Activated CD4-positive, alpha-beta T cell treated with anti-CD3 and anti-CD28 coated beads, Interleukin-2, amount 50 U/mL, for 24 hours (primary cell): ENCODE measurements around the gene PIMREG.

Experiments
- DNase-seq, 2 donors: peaks; one replicate each; pipeline ENCODE4 v3.0.0-alpha.2; 2020; ENCODE audit warnings: low read depth in 1 of 2, low spot score in 1 of 2

PIMREG gene, protein sequence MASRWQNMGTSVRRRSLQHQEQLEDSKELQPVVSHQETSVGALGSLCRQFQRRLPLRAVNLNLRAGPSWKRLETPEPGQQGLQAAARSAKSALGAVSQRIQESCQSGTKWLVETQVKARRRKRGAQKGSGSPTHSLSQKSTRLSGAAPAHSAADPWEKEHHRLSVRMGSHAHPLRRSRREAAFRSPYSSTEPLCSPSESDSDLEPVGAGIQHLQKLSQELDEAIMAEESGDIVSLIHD

DNA sequence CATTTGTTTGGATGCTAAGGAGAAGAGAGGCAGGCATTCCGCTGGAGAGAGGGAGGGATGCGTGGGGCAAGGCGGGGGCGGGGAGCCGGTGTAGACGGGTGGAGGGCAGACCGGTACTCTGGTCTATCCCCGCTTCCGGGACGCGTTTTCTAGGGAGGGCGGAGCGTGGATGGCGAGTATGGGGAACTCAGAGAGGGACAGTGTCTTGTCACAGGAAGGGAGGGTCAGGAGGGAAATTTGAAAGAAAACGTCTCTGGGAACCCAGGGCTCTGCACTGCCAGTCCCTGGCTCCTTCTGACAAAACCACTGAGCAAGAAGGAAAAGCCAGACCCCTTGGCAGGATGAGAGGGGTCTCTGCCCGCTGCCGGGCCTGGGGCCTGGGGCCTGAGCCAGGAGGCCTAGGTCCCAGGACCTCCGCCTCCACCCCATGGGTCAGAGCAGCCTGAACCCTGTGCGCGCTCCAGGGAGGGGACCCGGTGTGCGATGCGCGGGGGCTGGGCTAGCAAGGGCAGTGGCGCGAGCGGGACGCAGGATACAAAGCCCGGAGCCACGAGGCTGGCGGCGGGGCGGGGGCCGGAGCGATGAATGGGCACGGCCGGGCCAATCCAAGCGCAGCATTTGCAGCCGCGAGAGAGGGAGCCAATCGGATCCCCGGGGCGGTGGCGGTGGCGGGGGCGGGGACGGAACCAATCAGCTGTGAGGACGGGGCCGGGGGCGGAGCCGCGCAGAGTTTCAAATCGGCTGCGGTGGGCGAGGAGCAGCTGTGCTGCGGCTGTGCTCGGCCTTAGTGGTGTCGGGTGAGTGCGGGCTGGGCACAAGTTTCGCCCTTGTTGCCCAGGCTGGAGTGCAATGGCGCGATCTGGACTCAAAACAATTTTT, at the start of gene PIMREG:
Gene PIMREG (plus strand): TSS at position 764 of the 879 bp plus-strand sequence. CDS start 656 bp downstream, outside the sequence.
- DNase-seq: peak; percentile 90 to 91

DNA sequence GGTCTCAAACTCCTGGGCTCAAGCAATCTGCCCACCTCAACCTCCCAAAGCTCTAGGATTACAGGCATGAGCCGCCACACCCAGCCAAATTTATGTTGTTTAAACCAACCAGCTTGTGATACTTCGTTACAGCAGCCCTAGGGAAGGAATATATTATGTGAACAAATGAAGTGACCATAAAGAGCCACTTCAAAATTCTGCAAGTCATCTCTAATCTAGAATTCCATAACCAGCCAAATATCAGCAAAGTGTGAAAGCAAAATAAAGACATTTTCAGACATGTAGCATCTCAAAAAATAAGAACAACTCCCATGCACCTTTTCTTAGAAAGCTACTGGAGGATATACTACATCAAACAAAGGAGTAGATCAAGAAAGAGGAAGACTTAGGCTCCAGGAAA, 45.3 kb upstream of the PIMREG start:
- no peak for DNase-seq

DNA sequence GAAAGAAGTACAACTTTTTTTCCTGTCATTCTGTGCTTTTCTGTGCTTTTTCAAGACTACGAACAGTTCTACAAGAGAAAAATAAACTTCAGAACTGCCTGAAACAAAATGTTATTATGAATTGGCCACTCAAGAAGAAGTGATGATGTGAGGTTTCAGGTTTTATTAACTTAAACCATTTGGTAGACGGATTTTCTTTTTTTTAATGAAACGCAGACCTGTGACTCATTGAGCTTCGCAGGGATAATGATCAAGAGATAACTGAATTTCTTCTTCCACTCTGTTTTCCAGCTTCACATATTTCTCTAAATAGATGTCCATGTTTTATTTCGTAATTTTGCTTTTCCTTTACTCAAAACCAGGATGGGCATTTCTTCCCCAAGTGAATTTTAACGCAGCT, 42.0 kb upstream of the PIMREG start:
- DNase-seq: no peak

DNA sequence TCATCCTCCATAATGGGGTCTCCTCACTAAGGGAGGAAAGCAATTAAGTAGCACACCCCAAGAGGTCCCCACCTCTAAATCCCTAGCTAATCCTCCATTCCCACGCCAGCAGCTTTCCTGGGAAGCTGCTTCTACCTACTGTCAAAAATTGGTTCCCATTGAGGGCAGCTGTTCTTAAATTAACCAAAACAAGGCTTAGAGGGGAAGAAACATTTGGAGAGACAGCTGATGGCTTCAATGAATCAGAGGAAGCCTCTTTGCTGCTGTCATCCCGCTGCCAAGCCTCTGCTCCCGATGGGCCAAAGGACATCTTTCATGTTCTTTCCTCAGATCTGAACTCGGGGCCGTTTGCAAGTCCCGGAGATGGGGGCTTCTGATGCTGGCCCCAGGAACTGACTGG, 36.0 kb upstream of the PIMREG start:
- no peak for DNase-seq

DNA sequence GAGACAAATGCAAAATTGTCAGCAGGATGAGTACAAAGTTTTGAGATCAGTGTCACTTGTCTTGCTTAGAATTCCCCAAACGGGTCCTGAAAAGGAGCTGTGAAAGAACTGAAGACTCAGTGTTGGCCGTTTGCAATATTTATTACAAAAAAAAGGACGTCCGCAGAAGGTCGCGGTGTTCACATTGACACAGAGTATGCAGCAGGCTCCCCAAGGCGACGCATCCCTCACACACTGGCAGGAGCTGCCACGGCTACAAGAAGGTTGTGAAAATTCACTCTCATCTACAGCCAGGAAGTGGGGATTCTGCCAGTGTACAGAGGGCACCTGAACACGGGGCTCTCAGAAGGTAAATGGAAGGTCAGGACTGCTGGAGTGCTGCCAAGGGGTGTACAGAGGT, 35.5 kb upstream of the PIMREG start:
- DNase-seq: no peak

DNA sequence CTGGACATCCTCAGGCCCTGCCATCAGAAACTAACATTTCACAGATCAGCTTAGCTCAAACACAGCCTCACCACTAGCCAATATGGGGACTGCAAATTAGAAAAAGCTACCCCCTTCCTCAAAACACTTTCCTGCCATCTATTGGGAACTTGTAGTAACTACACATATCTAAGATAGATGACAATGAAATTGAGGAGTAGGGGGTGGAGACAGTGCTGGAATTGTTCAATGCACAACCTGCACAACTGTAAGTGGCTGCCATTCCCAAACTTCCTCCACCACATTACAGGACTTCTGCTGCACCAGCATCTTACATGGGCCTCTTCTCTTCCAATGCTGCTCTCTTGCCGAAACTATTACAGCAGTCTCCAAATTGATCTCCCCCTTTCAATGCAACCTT, 31.2 kb upstream of the PIMREG start:
- DNase-seq: no peak

DNA sequence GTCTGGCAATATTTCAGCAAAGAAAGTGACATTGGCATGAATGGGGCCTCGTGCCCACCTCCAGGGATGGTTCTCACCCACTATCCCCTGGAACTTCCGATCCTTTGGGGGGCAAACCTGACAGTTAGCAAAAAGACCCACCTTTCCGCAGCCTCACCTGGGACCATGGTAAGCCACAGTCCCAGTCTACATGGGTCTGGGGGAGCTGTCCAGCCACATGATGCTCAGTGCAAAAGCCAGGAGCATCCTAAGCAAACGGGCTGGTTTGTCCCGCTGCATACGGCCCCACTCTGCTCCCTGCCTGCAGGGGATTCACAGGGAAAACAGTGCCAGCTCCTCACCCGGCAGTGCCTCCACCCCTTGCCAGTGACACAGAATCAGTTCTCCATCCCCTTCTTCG, 28.6 kb upstream of the PIMREG start:
- DNase-seq: no peak

DNA sequence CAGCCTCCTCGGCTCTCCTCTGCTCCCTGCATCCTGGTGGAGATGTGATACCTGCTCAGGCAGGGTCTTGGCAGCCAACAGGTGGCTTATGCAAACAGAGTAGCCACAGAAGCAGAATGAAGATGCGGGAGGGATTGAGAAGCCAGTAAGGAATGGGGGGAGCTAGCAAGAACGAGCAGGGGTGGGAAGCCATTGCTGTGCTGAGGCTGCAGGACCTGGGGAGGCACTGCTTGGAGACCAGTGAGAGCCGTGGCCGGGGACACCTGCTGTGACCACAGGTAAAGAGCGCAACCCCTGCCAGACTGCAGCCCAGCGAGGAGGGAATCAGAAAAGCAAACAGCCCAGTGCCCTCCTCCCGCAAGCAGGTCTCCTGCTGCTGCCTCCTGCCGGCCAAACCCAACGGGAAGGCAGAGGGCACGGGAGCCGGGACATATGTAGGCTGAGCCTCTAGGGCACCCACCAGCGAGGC, 24.0 kb upstream of the PIMREG start:
- DNase-seq: no peak

DNA sequence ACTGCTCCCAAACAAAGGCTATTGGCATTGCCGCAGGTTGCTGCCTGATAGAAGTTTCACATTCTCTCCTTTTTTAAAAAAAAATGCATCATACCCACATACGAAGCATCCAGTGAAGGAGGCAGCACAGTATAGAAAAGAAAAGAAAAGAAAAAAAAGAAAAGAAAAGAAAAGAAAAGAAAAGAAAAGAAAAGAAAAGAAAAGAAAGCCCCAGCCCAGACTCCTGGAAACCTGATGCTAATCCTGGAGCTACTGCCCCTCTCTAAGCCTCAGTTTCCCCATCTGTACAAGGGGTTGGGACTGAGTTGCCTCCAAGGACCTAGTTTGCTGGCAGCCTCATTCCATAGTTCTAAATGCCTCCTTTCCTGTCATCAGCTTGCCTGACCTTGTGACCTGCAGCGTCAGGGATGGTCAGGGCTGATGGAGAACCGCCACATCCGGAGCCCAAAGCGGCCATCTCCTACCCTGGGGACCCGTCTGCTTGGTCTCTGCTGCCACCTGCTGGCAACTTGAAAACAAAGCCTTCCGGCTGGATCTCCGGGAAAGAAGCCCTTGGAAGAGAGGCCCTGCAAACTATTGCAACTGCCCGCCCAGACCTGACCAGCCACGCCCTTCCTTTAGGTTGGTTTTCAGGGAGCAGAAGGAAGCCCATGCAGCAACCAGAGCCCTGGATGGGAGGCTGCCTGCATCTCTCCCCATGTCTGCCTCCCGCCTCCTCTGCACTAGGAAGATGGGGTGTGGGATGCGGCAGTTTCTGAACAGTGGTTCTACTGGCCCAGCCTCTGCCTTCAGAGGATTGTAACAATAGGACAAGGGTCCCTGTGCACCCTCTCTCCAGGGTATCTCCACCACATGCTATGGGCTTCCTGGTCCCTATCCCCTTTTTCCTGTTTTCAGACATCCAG, 22.3 kb upstream of the PIMREG start:
- peak; percentile 56 to 73 for DNase-seq

DNA sequence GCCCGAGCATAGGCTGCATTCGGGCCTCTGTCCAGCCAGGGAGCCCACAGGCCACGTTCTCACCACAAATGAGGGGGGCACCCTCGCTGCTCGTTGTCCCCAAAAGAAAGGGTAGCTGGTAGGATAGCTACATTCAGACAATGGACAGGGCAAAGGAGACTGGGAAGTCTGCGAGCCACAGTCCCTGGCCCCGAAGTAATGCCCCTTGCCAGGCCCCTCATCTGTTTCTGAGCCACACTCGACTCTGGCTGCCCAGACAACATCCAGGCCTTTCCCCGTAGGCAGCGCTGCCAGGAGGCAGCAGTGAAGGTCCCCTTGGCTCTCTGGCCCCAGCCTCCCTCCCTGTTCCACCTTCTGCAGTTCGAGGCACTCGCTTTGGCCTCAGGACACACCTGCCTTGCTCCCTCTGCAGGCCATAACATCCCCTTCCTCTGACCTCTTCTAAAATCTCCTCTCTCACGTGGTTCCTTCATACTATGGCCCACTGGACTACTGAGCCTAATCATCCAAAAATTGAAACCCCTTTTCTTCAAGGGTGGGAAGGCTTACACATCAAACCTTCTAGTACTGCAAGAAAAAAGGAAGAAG, 21.5 kb upstream of the PIMREG start:
- DNase-seq: no peak

DNA sequence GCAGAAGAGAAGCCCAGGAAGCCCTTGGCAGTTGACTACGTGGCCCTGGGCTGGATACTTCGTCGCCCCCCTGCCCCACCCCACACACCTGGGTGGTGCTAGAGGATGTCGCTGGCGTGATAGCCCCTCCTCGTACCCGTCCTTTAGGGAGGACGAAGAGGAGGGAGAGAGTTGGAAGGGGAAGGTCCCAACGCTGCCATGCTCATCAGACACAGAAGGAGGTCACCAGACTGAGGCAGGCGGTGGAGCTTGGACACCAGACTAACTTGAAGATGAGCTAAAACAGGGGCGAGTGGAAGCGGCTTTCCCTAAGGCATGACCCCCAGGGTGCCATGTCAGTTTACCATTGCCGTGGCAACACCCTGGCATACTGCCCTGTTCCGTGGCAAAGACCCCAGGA, 20.3 kb upstream of the PIMREG start:
- DNase-seq: no peak

DNA sequence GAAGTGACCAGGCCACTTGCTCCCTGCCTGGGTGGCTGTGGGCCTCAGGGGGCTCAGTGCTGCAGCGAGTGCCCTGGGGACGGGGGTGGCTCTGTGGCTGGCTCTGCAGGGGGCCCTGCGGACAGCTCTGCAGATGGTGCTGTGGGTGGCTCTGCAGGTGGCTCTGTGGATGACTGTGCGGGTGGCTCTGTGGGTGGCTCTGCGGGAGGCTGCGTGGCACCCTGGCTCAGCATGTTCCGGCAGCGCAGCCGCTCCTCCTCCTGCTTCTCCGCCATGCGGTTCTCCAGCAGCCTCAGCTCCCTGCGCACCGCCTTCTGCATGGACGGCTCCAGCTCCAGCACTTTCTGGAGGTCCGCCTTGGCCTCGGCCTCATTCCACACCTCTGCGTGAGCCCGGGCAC, 18.8 kb upstream of the PIMREG start:
- DNase-seq: no peak

DNA sequence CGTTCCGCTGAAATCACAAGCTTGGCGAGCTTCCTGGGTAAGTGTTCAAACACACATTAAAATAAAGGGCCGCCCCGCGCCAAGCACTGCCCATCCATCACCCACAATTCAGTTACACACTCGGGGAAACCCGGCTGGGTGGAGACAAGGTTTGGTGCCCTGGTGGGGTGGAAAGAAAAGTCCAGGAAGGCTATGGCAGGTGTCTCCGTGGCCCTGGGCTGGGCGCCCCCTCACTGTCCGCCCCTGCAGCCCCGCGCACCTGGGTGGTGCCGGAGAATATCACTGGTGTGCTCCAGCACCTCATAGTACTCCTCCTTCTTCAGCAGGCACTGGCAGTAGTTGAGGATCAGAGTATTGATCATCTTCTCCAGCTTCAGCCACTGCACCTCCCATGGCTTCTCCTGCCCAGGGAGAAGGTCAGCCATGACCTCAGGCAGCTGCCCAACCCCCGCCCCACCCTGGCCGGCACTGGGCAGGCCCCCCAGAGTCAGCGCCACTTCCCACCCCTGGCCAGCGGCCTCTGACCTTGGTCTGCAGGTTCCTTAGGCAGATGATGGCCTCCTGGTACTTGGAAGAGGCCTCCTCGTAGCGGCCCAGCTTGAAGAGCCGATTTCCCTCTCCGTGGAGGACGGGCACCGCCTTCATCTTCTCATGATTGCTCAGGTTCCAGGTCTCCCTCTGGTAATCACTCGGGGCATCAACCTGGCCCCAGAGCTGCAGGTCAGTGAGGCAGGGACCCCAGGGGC, 17.7 kb upstream of the PIMREG start:
- no peak for DNase-seq

DNA sequence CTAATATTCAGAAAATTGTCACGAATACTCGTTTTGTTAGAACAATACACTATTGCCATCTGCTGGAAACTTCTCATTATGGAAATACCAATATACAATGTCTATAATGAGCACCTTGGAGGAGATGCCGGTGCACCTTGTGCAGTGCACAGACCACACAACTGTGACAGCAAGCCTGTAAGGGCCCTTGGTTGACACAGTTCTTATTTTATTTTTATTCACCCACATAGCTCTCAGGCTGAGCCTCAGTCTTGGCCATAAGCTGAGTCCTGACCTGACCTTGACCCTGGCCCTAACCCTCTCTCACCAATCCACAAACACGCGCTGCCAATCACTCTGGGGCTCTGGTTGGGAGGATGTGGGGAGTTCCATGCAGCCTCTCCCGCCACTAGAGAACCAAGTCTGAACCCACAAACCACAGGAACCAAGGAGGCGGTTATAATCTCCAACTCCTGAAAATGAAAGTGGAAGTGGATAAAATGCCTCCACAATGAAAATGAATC, 16.9 kb upstream of the PIMREG start:
- peak in 1 of 2 donors; percentile 35 for DNase-seq

DNA sequence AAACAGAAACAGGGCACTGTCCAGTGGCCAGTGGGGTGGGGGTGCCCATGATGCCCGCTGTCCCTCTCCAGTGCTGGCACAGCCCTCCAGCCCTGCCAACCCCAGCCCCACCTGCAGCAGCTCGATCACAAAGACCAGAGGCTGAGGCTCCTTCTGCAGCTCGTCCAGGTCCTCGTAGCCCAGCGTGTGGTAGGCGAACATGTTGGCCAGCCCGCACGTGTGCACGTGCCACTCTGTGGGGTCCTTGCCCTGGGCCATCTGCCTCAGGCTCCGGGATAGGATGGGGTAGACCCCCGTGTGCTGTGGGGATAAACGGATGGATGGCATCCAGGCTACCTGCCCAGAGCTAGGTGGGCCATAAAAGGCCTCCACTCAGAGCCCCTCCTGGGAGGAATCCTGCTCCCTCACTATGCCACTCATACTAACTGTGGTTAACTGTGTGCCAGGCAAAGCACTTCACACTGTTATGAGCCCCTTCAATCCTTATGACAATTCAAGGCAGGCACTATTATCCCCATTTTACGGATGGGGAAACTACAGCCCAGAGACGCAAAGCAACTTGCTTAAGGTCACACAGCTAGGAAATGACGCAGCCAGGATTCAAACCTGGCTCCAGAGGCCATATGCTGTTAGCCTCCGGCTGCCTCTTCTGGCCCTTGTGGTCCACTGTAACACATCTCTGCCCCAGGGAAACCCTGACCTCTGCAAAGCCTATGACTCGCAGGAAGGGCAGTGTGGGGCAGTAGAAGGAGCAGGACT, 15.9 kb upstream of the PIMREG start:
- no peak for DNase-seq

DNA sequence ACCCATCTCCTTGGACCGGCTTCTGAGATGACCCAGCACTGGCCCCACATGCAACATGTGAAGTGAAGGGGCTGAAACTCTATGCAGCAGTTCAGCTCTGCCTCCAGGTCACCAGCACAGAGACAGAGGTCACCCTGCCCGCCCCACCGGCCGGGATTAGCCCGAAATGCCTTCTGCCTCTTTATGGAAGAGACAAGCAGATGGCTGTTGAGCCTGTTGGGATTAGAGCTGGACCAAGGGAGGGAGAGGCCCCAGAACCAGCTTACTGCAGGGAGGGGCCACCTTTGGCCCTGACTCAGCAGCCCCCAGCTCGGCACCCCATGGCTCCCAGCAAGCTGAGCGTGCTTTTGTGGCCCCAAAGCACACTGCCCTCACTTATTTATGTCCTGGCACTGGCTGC, 15.0 kb upstream of the PIMREG start:
- no peak for DNase-seq

DNA sequence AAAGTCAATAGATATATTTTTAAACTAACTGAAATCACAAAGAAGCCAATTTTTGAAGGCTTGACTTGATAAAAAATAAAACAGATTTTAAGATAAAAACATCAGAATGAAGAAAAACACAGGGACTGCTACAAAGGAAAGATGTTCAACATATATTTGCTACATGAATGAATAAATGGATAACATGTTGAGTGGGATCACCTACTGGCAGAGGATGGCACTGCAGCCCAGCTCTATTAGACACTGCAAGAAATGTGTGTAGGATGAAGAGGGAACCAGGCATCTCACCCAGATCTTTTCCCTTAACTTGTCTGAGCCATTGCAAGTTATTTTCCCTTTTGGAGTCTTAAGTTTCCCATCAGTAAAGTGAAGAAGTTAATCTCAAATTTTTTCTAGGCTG, 13.5 kb upstream of the PIMREG start:
- DNase-seq: no peak

DNA sequence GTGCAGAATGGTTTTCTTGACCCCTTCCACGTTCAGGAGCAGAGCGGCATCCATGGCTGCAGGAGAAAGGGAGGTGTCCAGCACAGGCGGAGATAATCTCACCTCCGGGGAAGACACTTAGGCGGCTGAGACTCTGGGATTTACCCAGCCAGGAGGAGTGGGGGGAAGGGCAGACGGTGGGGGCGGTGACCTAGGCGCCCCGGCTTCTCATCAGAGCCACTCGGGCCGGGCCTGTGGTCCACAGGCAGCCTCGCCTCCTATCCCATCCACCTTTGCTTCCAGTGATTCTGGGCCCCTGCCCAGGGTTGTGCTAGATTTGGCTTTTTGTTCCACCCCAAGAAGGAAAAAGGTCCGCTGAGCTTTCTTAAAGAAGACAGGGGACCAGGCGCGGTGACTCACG, 9.2 kb upstream of the PIMREG start, which contains the start of gene AIPL1:
Gene AIPL1 (minus strand): TSS at position 71 of the 400 bp plus-strand sequence. CDS start 17 bp downstream, at position 54.
- no peak for DNase-seq

DNA sequence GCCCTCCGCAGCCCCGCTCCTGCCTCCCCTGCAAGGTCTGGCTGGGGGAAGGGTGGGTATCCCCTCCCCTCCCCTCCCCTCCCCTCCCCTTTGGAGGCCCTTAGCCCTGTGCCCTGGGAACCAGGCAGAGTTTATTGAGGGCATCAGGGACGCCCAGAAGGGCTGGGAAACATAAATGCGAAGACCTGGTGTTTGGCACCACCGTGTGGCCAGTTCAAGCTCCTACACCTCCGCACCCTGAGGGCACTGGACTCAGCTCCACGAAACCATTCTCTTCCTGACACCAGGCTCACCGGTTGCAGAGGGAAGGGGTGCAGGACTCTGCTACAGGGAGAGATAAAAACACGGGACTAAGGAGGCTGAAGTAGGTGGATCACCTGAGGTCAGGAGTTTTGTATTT, 8.3 kb upstream of the PIMREG start:
- peak; percentile 39 to 59 for DNase-seq
